HUES6 (cell line): Measurements from ENCODE around the gene MRPS6.

ENCODE experiments used
- H3K27ac ChIP-seq: 2 replicates; pipeline ENCODE4 v1.7.0; 2013; ENCODE audit warnings: low read depth, mild to moderate bottlenecking, low read length, inconsistent platforms
- H3K27me3 ChIP-seq: 2 replicates; pipeline ENCODE4 v1.6.1; 2013; ENCODE audit warnings: low read length; ENCODE audit not compliant: control insufficient read depth, insufficient read depth
- H3K36me3 ChIP-seq: 2 replicates; pipeline ENCODE4 v1.6.1; 2013; ENCODE audit warnings: low read length; ENCODE audit not compliant: control insufficient read depth, insufficient read depth
- H3K4me1 ChIP-seq: 2 replicates; pipeline ENCODE4 v1.6.1; 2013; ENCODE audit warnings: low read length; ENCODE audit not compliant: control insufficient read depth, insufficient read depth
- H3K4me3 ChIP-seq: 2 replicates; pipeline ENCODE4 v1.5.1; 2013; ENCODE audit warnings: low read depth, low read length
- H3K9ac ChIP-seq: one replicate; pipeline ENCODE4 v1.6.1; 2013; ENCODE audit warnings: mild to moderate bottlenecking, low read length
- H3K9me3 ChIP-seq: 2 replicates; pipeline ENCODE4 v1.6.1; 2013; ENCODE audit warnings: low read depth, low read length; ENCODE audit not compliant: control insufficient read depth, insufficient read depth

The MRPS6 gene

GRCh38 chr21:34100790-34101189 lies 27.4 kb downstream of the MRPS6 start:
- Histone ChIP-seq H3K27ac (no peak overlapping the region), H3K9ac (no peak overlapping the region)

GRCh38 chr21:34105947-34106541 lies 32.7 kb downstream of the MRPS6 start:
- H3K27ac ChIP-seq, result no peak overlapping the region
- peaks cover 9% of the 10 kb centered on the region; the same call in 1 of the 2 replicates for H3K36me3 ChIP-seq
- H3K4me1 ChIP-seq, result no peaks in the 10 kb centered on the region
- no peak overlapping the region for H3K9ac ChIP-seq
- no peaks in the 10 kb centered on the region for H3K27me3 ChIP-seq
- no peak overlapping the region for H3K4me3 ChIP-seq
- no peaks in the 10 kb centered on the region for H3K9me3 ChIP-seq

More at GRCh38 chr21:34100790-34101189, 27.4 kb downstream of the MRPS6 start:
- H3K4me1 ChIP-seq, result peaks cover 10% of the 10 kb centered on the region
- no peaks in the 10 kb centered on the region for H3K9me3 ChIP-seq
- peaks cover 29% of the 10 kb centered on the region for H3K36me3 ChIP-seq
- H3K27me3 ChIP-seq, result no peaks in the 10 kb centered on the region
- no peak overlapping the region for H3K4me3 ChIP-seq

DNA sequence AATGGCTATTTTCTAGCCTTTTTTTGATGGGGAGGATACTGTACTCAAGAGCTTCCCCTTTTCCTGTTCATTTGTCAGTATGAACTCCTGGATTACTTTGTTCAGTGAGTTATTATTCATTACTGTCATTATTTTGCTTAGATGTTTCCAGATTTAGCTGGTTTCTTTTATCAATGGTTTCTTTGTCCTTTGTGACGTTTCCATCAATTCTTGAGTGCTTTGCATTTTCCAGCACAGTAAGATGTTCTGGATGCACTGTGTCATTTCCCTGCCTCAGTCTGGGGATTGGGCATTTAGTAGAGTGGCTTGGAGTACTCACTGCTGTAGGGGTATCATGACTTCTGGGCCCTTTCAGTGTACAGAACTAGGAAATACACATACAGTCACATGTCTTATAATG lies 34.2 kb downstream of the MRPS6 start:
- Histone ChIP-seq H3K9me3 (no peaks in the 10 kb centered on the region), H3K9ac (no peak overlapping the region), H3K4me1 (no peaks in the 10 kb centered on the region), H3K27ac (no peak overlapping the region), H3K36me3 (peaks cover 9% of the 10 kb centered on the region; the same call in 1 of the 2 replicates), H3K4me3 (no peak overlapping the region), H3K27me3 (no peaks in the 10 kb centered on the region)

DNA sequence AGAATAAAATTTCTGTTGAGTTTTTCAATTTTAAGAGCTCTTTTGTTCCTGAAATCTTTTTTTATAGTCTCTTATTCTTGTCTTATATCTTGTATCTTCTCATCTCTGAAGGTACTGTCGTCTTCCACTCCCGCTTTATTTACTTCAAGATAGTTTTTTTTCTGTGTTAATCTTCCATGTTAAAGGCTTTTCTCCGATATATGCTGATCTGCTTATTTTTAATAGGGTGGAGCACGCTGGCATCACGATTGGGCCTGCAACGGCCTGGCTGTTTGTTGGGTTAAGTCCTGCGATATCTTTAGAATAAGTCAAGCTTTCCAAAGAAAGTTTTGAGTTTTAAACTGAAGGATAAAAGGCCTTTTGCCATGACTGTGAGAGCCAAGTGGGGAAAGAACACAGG lies 35.7 kb downstream of the MRPS6 start:
- Histone ChIP-seq H3K4me3 (no peak overlapping the region), H3K4me1 (peaks cover 10% of the 10 kb centered on the region), H3K36me3 (peaks cover 4% of the 10 kb centered on the region; the same call in 1 of the 2 replicates), H3K27ac (no peak overlapping the region), H3K9ac (no peak overlapping the region), H3K9me3 (no peaks in the 10 kb centered on the region), H3K27me3 (no peaks in the 10 kb centered on the region)

- H3K9me3 ChIP-seq, result peaks cover 3% of the 10 kb centered on the region; the same call in 1 of the 2 replicates
- no peak overlapping the region for H3K9ac ChIP-seq
- H3K27ac ChIP-seq, result no peak overlapping the region
- H3K36me3 ChIP-seq, result peaks cover 4% of the 10 kb centered on the region; the same call in 1 of the 2 replicates
- no peak overlapping the region for H3K4me3 ChIP-seq
- peaks cover 11% of the 10 kb centered on the region for H3K4me1 ChIP-seq
- H3K27me3 ChIP-seq, result no peaks in the 10 kb centered on the region
These were observed 37.3 kb downstream of the MRPS6 start for GRCh38 chr21:34110594-34111202.

GRCh38 chr21:34112316-34113033 lies 39.1 kb downstream of the MRPS6 start:
- no peak overlapping the region for H3K27ac ChIP-seq
- H3K9ac ChIP-seq, result no peak overlapping the region
- no peaks in the 10 kb centered on the region for H3K27me3 ChIP-seq
- H3K9me3 ChIP-seq, result peaks cover 11% of the 10 kb centered on the region; the same call in 1 of the 2 replicates
- peaks cover 15% of the 10 kb centered on the region for H3K36me3 ChIP-seq
- peaks cover 11% of the 10 kb centered on the region for H3K4me1 ChIP-seq
- no peak overlapping the region for H3K4me3 ChIP-seq

GRCh38 chr21:34113842-34114241 lies 40.5 kb downstream of the MRPS6 start:
- peaks cover 11% of the 10 kb centered on the region for H3K4me1 ChIP-seq
- no peak overlapping the region for H3K27ac ChIP-seq
- no peak overlapping the region for H3K4me3 ChIP-seq
- no peaks in the 10 kb centered on the region for H3K27me3 ChIP-seq
- H3K9ac ChIP-seq, result no peak overlapping the region
- H3K9me3 ChIP-seq, result peaks cover 11% of the 10 kb centered on the region; the same call in 1 of the 2 replicates
- peaks cover 18% of the 10 kb centered on the region for H3K36me3 ChIP-seq

DNA sequence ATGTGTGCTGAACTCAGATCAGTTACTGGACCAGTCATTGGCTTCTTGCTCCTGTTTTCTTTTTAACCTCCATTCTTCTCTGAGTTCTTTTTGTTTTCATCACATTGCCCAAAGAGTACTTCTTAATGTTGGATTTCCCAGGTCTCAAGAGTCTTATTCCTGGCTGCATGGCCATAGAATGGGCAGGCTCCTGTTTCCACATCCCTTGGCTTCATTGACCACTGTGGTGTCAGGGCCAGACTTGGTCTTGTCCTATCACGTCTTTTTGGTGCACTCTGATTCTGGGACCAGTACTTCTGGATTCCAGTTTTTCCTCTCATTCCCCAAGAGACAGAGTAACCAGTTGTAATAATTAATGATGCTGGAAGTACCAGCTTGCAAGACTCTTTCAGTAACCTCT lies 41.8 kb downstream of the MRPS6 start:
- Histone ChIP-seq H3K36me3 (peaks cover 18% of the 10 kb centered on the region), H3K9me3 (peaks cover 11% of the 10 kb centered on the region; the same call in 1 of the 2 replicates), H3K27me3 (no peaks in the 10 kb centered on the region), H3K27ac (no peak overlapping the region), H3K9ac (no peak overlapping the region), H3K4me3 (no peak overlapping the region), H3K4me1 (peaks cover 11% of the 10 kb centered on the region)

DNA sequence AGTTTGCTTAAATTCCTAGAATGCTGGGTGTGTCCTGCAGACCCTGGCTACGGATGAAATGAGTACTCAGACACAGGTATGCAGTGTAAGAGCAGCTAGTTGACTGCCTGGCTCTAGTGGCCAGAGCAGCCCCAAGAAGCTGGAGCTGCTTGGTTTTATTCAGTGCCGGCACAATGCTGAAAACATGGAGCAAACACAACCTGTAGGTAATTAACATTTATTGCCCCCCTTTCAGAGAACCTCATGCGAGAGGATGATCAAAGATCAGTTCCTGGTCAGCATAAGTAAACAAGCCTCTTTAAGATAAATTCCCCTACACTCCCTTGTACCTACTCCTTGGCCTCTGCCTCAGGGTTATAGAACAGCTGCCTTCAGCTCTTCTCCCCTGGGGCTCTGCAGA lies 43.2 kb downstream of the MRPS6 start:
- Histone ChIP-seq H3K36me3 (peaks cover 18% of the 10 kb centered on the region), H3K27ac (no peak overlapping the region), H3K27me3 (no peaks in the 10 kb centered on the region), H3K4me3 (no peak overlapping the region), H3K9ac (no peak overlapping the region), H3K9me3 (peaks cover 11% of the 10 kb centered on the region; the same call in 1 of the 2 replicates), H3K4me1 (peaks cover 11% of the 10 kb centered on the region)

- Histone ChIP-seq H3K36me3 (peaks cover 25% of the 10 kb centered on the region), H3K27ac (no peak overlapping the region), H3K9ac (no peak overlapping the region), H3K4me3 (no peak overlapping the region), H3K9me3 (peaks cover 8% of the 10 kb centered on the region; the same call in 1 of the 2 replicates), H3K4me1 (no peaks in the 10 kb centered on the region), H3K27me3 (no peaks in the 10 kb centered on the region)
These were observed 47.5 kb downstream of the MRPS6 start for GRCh38 chr21:34120867-34121266.

GRCh38 chr21:34122047-34122446 lies 48.7 kb downstream of the MRPS6 start:
- no peak overlapping the region for H3K27ac ChIP-seq
- peaks cover 27% of the 10 kb centered on the region for H3K36me3 ChIP-seq
- H3K9ac ChIP-seq, result no peak overlapping the region
- no peaks in the 10 kb centered on the region for H3K9me3 ChIP-seq
- H3K4me3 ChIP-seq, result no peak overlapping the region
- H3K27me3 ChIP-seq, result no peaks in the 10 kb centered on the region
- peaks cover 2% of the 10 kb centered on the region; the same call in 1 of the 2 replicates for H3K4me1 ChIP-seq
